Left renal pelvis (tissue), 4 donors: ENCODE results near the gene LLGL2. TPM values are rescaled to one million over a fixed set of nuclear protein-coding genes. Genes with fewer than 3 reads are reported as not detected.

Experiments used
- polyA plus RNA-seq, 4 donors: library from polyadenylated mRNA; unstranded; fragments of 120-200 nt; gene quantifications; one replicate each; pipeline ENCODE4 v1.2.1, GENCODE V29; 2013; ENCODE audit not compliant: insufficient read length in 4 of 4

The LLGL2 gene
- polyA plus RNA-seq, 4 donors, result 5.3 to 103 (median 49.8) TPM

Other genes with a start within 250 kb of the LLGL2 start
- gene SLC25A19, start 236.3 kb upstream of the LLGL2 start, polyA plus RNA-seq, result 1 to 10 TPM; 6.5 to 8.5 (median 8.1) TPM
- 100 to 1,000 TPM in 2 of 4 donors, 10 to 100 TPM in 2; 96.8 to 117 (median 102) TPM for gene GRB2, start 120.0 kb upstream of the LLGL2 start, polyA plus RNA-seq
- 100 to 1,000 TPM in 1 of 4 donors, 10 to 100 TPM in 3; 65.4 to 105 (median 88.2) TPM for gene TMEM94, start 69.1 kb upstream of the LLGL2 start, polyA plus RNA-seq
- 10 to 100 TPM; 22.5 to 34.6 (median 30.5) TPM for gene CASKIN2, start 10.2 kb upstream of the LLGL2 start, polyA plus RNA-seq
- 10 to 100 TPM; 20.8 to 71.0 (median 45.0) TPM for gene TSEN54, start 9.2 kb upstream of the LLGL2 start, polyA plus RNA-seq
- 100 to 1,000 TPM in 3 of 4 donors, 10 to 100 TPM in 1; 89.0 to 224 (median 182) TPM for gene MYO15B, start 62.1 kb downstream of the LLGL2 start, polyA plus RNA-seq
- 10 to 100 TPM in 1 of 4 donors, 1 to 10 TPM in 3; 1.7 to 10.3 (median 6.4) TPM for gene SMIM5, start 107.7 kb downstream of the LLGL2 start, polyA plus RNA-seq
- gene RECQL5, start 141.5 kb downstream of the LLGL2 start, polyA plus RNA-seq, result 10 to 100 TPM; 23.0 to 62.8 (median 36.7) TPM
- 100 to 1,000 TPM in 1 of 4 donors, 10 to 100 TPM in 3; 93.6 to 103 (median 96.9) TPM for gene SAP30BP, start 141.6 kb downstream of the LLGL2 start, polyA plus RNA-seq
- 10 to 100 TPM in 3 of 4 donors, 1 to 10 TPM in 1; 9.0 to 15.4 (median 12.4) TPM for gene ITGB4, start 195.8 kb downstream of the LLGL2 start, polyA plus RNA-seq
- 10 to 100 TPM; 19.2 to 36.1 (median 24.1) TPM for gene GALK1, start 239.5 kb downstream of the LLGL2 start, polyA plus RNA-seq